H1 (cell line): Measurements from ENCODE around the gene MFRP. TPM values are rescaled to one million over a fixed set of nuclear protein-coding genes. Genes with fewer than 3 reads are reported as not detected.

ENCODE experiments used
- CTCF ChIA-PET: fragments of 300-600 bp; sonication (Branson Sonifier 250); formaldehyde crosslinking; loops from one replicate; lab custom pipeline; 2021; ENCODE audit not compliant: partially characterized antibody; lab: Charles Lee
- POLR2A ChIA-PET: fragments of 300-600 bp; sonication (Branson Sonifier 250); formaldehyde crosslinking; loops from one replicate; lab custom pipeline; 2021; ENCODE audit warnings: inconsistent platforms; ENCODE audit not compliant: partially characterized antibody; lab: Charles Lee
- DNase-seq, 2 experiments: peaks; one replicate each; pipeline versions ENCODE4 v3.0.0 to v3.0.0-alpha.2; 2010 to 2022; ENCODE audit warnings: low spot score in 2 of 2, low read depth in 1 of 2, mixed read lengths in 1 of 2
- FAIRE-seq: peaks from 2 replicates; lab custom pipeline; 2011; peaks lifted over from hg19 to GRCh38; lab: Jason Lieb, UNC
- H2AFZ ChIP-seq: 2 replicates; pipeline ENCODE4 v1.8.1; 2012; ENCODE audit warnings: low read length, inconsistent platforms
- H2AK5ac ChIP-seq: 2 replicates; pipeline ENCODE4 v1.6.1; 2013; ENCODE audit warnings: low read depth, low read length
- H2BK120ac ChIP-seq: replicated peaks from 2 replicates; pipeline ENCODE3; 2013; ENCODE audit warnings: low read depth, low read length, inconsistent platforms
- H2BK12ac ChIP-seq: 2 replicates; pipeline ENCODE4 v1.6.1; 2013; ENCODE audit warnings: low read depth, low read length
- H2BK15ac ChIP-seq: 2 replicates; pipeline ENCODE4 v1.6.1; 2013; ENCODE audit warnings: low read length
- H2BK20ac ChIP-seq: 2 replicates; pipeline ENCODE4 v1.6.1; 2013; ENCODE audit warnings: low read length
- H2BK5ac ChIP-seq: 2 replicates; pipeline ENCODE4 v1.6.1; 2013; ENCODE audit warnings: low read depth, low read length
- H3K14ac ChIP-seq: 2 replicates; pipeline ENCODE4 v1.6.1; 2013; ENCODE audit warnings: inconsistent platforms; ENCODE audit not compliant: insufficient read length
- H3K18ac ChIP-seq: 2 replicates; pipeline ENCODE4 v1.6.1; 2013; ENCODE audit warnings: low read length; ENCODE audit errors: extremely low read depth
- H3K23ac ChIP-seq: 2 replicates; pipeline ENCODE4 v1.6.1; 2013; ENCODE audit warnings: inconsistent platforms; ENCODE audit not compliant: insufficient read length
- H3K23me2 ChIP-seq: 2 replicates; pipeline ENCODE4 v1.6.1; 2013; ENCODE audit warnings: low read depth, low read length
- H3K27ac ChIP-seq: 2 replicates; pipeline ENCODE4 v1.6.1; 2011; ENCODE audit warnings: low read depth, low read length, inconsistent platforms
- H3K27me3 ChIP-seq, 4 experiments: replicated peaks in 1 of 4; 1 replicate in 1 of 4; 2 replicates in 3 of 4; pipeline versions ENCODE4 v1.6.1 to v1.8.1; 2011 to 2013; ENCODE audit warnings: low read length in 3 of 4, mild to moderate bottlenecking in 3 of 4, inconsistent platforms in 2 of 4, mixed read lengths in 2 of 4, moderate library complexity in 1 of 4; ENCODE audit not compliant: control insufficient read depth in 3 of 4, insufficient read depth in 3 of 4; ENCODE audit errors: extremely low read depth in 1 of 4
- H3K36me3 ChIP-seq, 4 experiments: 2 replicates each; pipeline versions ENCODE4 v1.6.1 to v1.8.1; 2011 to 2013; ENCODE audit warnings: mild to moderate bottlenecking in 4 of 4, low read length in 3 of 4, moderate library complexity in 2 of 4, control low read depth in 1 of 4, inconsistent platforms in 1 of 4; ENCODE audit not compliant: insufficient read depth in 4 of 4, control insufficient read depth in 2 of 4
- H3K4ac ChIP-seq: replicated peaks from 2 replicates; pipeline ENCODE3; 2013; ENCODE audit warnings: low read length, low read depth, mixed read lengths, inconsistent platforms; ENCODE audit not compliant: insufficient read length
- H3K4me1 ChIP-seq, 4 experiments: replicated peaks in 1 of 4; 1 replicate in 1 of 4; 2 replicates in 3 of 4; pipeline versions ENCODE4 v1.6.1 to v1.8.1; 2011 to 2013; ENCODE audit warnings: low read length in 3 of 4, inconsistent platforms in 2 of 4, mixed read lengths in 1 of 4; ENCODE audit not compliant: insufficient read depth in 4 of 4, control insufficient read depth in 3 of 4
- H3K4me2 ChIP-seq, 2 experiments: 2 replicates each; pipeline versions ENCODE4 v1.6.1 to v1.8.1; 2011 to 2013; ENCODE audit warnings: low read depth in 2 of 2, low read length in 2 of 2, control low read depth in 1 of 2, inconsistent platforms in 1 of 2, mild to moderate bottlenecking in 1 of 2; ENCODE audit not compliant: insufficient read depth in 1 of 2
- H3K4me3 ChIP-seq, 4 experiments: fragments of 200-600, 300-600 bp in 1 of 4; sonication (generic), shearing (Covaris generic), sonication (Bioruptor Twin) in 1 of 4; 2 replicates each; pipeline versions ENCODE4 v1.5.1 to v1.8.1; 2011 to 2016; ENCODE audit warnings: low read length in 4 of 4, low read depth in 3 of 4, control low read depth in 2 of 4, inconsistent platforms in 2 of 4, mild to moderate bottlenecking in 2 of 4, mixed read lengths in 1 of 4, moderate library complexity in 1 of 4; ENCODE audit not compliant: insufficient read depth in 2 of 4; ENCODE audit errors: extremely low read depth in 1 of 4
- H3K56ac ChIP-seq: replicated peaks from 2 replicates; pipeline ENCODE3; 2013; ENCODE audit warnings: low read depth, mild to moderate bottlenecking, mixed read lengths, low read length, inconsistent platforms; ENCODE audit not compliant: insufficient read length
- H3K79me1 ChIP-seq: 2 replicates; pipeline ENCODE4 v1.6.1; 2013; ENCODE audit warnings: low read depth, low read length, control low read depth
- H3K79me2 ChIP-seq, 2 experiments: 2 replicates each; pipeline versions ENCODE4 v1.6.1 to v1.8.1; 2012 to 2013; ENCODE audit warnings: low read length in 2 of 2, mild to moderate bottlenecking in 2 of 2, inconsistent platforms in 1 of 2; ENCODE audit not compliant: insufficient read depth in 2 of 2, control insufficient read depth in 1 of 2
- H3K9ac ChIP-seq, 4 experiments: replicated peaks in 1 of 4; 1 replicate in 1 of 4; 2 replicates in 3 of 4; pipeline versions ENCODE4 v1.6.1 to v1.8.1; 2011 to 2013; ENCODE audit warnings: low read depth in 3 of 4, low read length in 3 of 4, control low read depth in 2 of 4, mild to moderate bottlenecking in 2 of 4, moderate library complexity in 2 of 4, inconsistent platforms in 1 of 4; ENCODE audit errors: extremely low read depth in 1 of 4
- H3K9me3 ChIP-seq, 2 experiments: 2 replicates each; pipeline versions ENCODE4 v1.6.1 to v1.8.1; 2012 to 2013; ENCODE audit warnings: mild to moderate bottlenecking in 2 of 2, moderate library complexity in 2 of 2, control low read depth in 1 of 2, inconsistent platforms in 1 of 2, low read depth in 1 of 2, low read length in 1 of 2, mixed read lengths in 1 of 2; ENCODE audit not compliant: insufficient read depth in 2 of 2
- H4K20me1 ChIP-seq, 2 experiments: replicated peaks in 1 of 2; 2 replicates each; pipeline versions ENCODE3 to v1.8.1; 2011 to 2013; ENCODE audit warnings: inconsistent platforms in 2 of 2, low read length in 2 of 2, mild to moderate bottlenecking in 1 of 2; ENCODE audit not compliant: insufficient read depth in 2 of 2, control insufficient read depth in 1 of 2
- H4K5ac ChIP-seq: 2 replicates; pipeline ENCODE4 v1.6.1; 2013; ENCODE audit warnings: low read length, low read depth, mixed read lengths, inconsistent platforms; ENCODE audit not compliant: insufficient read length
- H4K8ac ChIP-seq: 2 replicates; pipeline ENCODE4 v1.8.0; 2013; ENCODE audit warnings: mild to moderate bottlenecking, moderate library complexity, low read length, inconsistent platforms; ENCODE audit not compliant: insufficient read depth; ENCODE audit errors: extremely low read depth
- H4K91ac ChIP-seq: replicated peaks from 2 replicates; pipeline ENCODE3; 2013; ENCODE audit warnings: low read length, mixed read lengths, inconsistent platforms; ENCODE audit not compliant: insufficient read length
- BRCA1 ChIP-seq: IDR thresholded peaks from 2 replicates; pipeline ENCODE4 v1.6.1; 2012; ENCODE audit warnings: low read depth, low read length, improper control_type of control experiment
- CHD2 ChIP-seq: IDR thresholded peaks from 2 replicates; pipeline ENCODE4 v1.6.1; 2012; ENCODE audit warnings: low read length, improper control_type of control experiment
- EZH2 ChIP-seq: fragments of 200-600 bp; sonication (generic); IDR thresholded peaks from 2 replicates; pipeline ENCODE4 v1.7.1; 2012; ENCODE audit warnings: low read depth, mild to moderate bottlenecking, moderate library complexity, low read length, inconsistent platforms; ENCODE audit not compliant: severe bottlenecking
- HDAC2 ChIP-seq, 2 experiments: fragments of 300-600 bp in 1 of 2; sonication (generic) in 1 of 2; IDR thresholded peaks; 2 replicates each; pipeline ENCODE4 v1.6.1; 2011 to 2012; ENCODE audit warnings: low read depth in 2 of 2, low read length in 2 of 2, mild to moderate bottlenecking in 2 of 2, moderate library complexity in 2 of 2, borderline replicate concordance in 1 of 2, inconsistent platforms in 1 of 2
- POLR2A ChIP-seq, 2 experiments: IDR thresholded peaks; 1 replicate in 1 of 2; 2 replicates in 1 of 2; pipeline ENCODE4 v1.6.1; 2011; ENCODE audit warnings: low read depth in 2 of 2, low read length in 2 of 2, mild to moderate bottlenecking in 2 of 2; ENCODE audit errors: control extremely low read depth in 1 of 2
- POU5F1 ChIP-seq: IDR thresholded peaks from 2 replicates; pipeline ENCODE4 v1.6.1; 2011; ENCODE audit warnings: low read depth, mild to moderate bottlenecking, low read length, moderate library complexity
- RAD21 ChIP-seq, 2 experiments: IDR thresholded peaks in 1 of 2; conservative IDR thresholded peaks in 1 of 2; 2 replicates each; pipeline ENCODE4 v1.6.1; 2011; ENCODE audit warnings: low read depth in 2 of 2, low read length in 2 of 2, improper control_type of control experiment in 1 of 2, inconsistent platforms in 1 of 2, mild to moderate bottlenecking in 1 of 2, moderate library complexity in 1 of 2
- RFX5 ChIP-seq: IDR thresholded peaks from 2 replicates; pipeline ENCODE4 v1.6.1; 2011; ENCODE audit warnings: low read depth, low read length, improper control_type of control experiment, borderline replicate concordance
- SIN3A ChIP-seq, 2 experiments: IDR thresholded peaks in 1 of 2; conservative IDR thresholded peaks in 1 of 2; 2 replicates each; pipeline ENCODE4 v1.6.1; 2011 to 2012; ENCODE audit warnings: low read length in 2 of 2, improper control_type of control experiment in 1 of 2, low read depth in 1 of 2, mild to moderate bottlenecking in 1 of 2
- TCF12 ChIP-seq: IDR thresholded peaks from 2 replicates; pipeline ENCODE4 v1.6.1; 2011; ENCODE audit warnings: low read depth, mild to moderate bottlenecking, low read length
- USF2 ChIP-seq: IDR thresholded peaks from 2 replicates; pipeline ENCODE4 v1.6.1; 2011; ENCODE audit warnings: low read length, improper control_type of control experiment
- WGBS, 2 experiments: shearing (Covaris generic) in 1 of 2; methylation state at CpG; one replicate each; pipeline versions ENCODE4 v1.1.6 to v1.1.7; 2013 to 2015; ENCODE audit warnings: low lambda C conversion rate in 2 of 2, mixed read lengths in 2 of 2, inconsistent platforms in 1 of 2, low coverage in 1 of 2, missing lambda C conversion rate in 1 of 2; ENCODE audit not compliant: insufficient replicate concordance in 2 of 2, insufficient coverage in 1 of 2, insufficient read length in 1 of 2; ENCODE audit errors: extremely low coverage in 1 of 2, missing lambda C conversion rate in 1 of 2; 5-methylcytosine and 5-hydroxymethylcytosine counted together
- polyA plus RNA-seq, 7 experiments: library from polyadenylated mRNA; depleted of rRNA in 3 of 7; stranded (reverse) in 5 of 7; unstranded in 2 of 7; fragments of >200 nt in 5 of 7; fragments of 200-250 nt in 2 of 7; gene quantifications; 1 replicate in 5 of 7; 2 replicates in 1 of 7; 4 replicates in 1 of 7; pipeline versions ENCODE4 v1.2.1 to v1.2.3, GENCODE V29; 2011 to 2013; ENCODE audit warnings: missing spikeins in 2 of 7, mixed read lengths in 2 of 7
- total RNA-seq: library from RNA; stranded (reverse); fragmentation: NEBNext Ultra II Directional; extraction: Animal tissue kit (Norgen Biotek cat#: 25700); gene quantifications from 2 replicates; pipeline ENCODE4 v1.2.1, GENCODE V29; 2021

The MFRP gene
- total and polyA plus RNA-seq, 2 of the 8 experiments (the other 6 are each of a cell fraction or from before 2014, with no cell fraction given): 0.02 TPM; not detected in 1

DNA sequence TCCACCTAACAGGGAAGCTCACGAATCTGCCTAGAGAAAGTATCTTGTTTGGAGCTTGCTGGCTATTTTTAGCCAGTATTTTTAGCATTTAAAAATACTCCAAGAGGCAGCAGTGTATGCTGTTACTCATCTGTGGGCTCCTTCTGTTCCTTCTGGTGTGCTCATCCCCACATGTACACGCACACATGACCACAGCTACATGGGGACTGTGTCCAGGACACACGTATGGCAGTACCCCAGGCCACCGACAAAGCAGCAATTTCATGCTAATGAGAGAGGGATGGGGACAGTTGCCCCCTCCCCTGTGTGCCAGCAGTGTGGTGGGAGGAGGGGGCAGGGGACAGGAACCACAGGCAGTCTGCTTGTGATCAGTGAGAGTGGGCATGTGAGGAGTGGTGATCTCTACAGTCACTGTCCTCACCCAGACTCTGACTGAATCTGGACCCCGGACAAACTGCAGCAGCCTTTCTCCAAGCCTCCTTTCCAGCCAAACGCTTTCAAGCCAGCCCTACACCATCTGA lies 18.6 kb upstream of the MFRP start:
- H3K23ac ChIP-seq: no peak overlapping the region
- H3K4me1 ChIP-seq: peaks cover 12 to 25% (median 23%) of the 10 kb centered on the region in 4 experiments
- no peak overlapping the region for H3K27ac ChIP-seq
- peaks cover 4% of the 10 kb centered on the region; the same call in 1 of the 2 replicates for H3K23me2 ChIP-seq
- FAIRE-seq: no peak
- H2BK12ac ChIP-seq: peak overlapping the region; percentile 6
- H2BK20ac ChIP-seq: no peak overlapping the region
- H3K4me3 ChIP-seq: no peak overlapping the region
- no peak overlapping the region for H3K56ac ChIP-seq
- peak overlapping the region; percentile 48; the same call in 1 of the 2 replicates for H2AK5ac ChIP-seq
- no peak for DNase-seq
- WGBS, 2 experiments: 77% methylated on average over 5 of the region's 6 CpGs; no CpG with 5 or more reads in 1 of the 2 experiments
- H3K4me2 ChIP-seq: no peak overlapping the region; a peak in 1 of 4 replicates
- H3K79me1 ChIP-seq: no peaks in the 10 kb centered on the region; the same call in 1 of the 2 replicates
- ChIA-PET CTCF (interaction anchor here (0.6 to 10.9 kb wide), 7 partner anchors 9 to 715 kb away, joined by 3 to 474 read pairs (median 4); partner anchors contain the start of gene USP2), POLR2A (interaction anchor here (0.9 to 1.7 kb wide), 4 partner anchors 9 to 52 kb away, joined by 3 to 7 read pairs (median 4); no protein-coding TSS in a partner anchor)
- no peak overlapping the region for H3K9ac ChIP-seq
- H2BK5ac ChIP-seq: no peak overlapping the region
- H3K4ac ChIP-seq: no peak overlapping the region
- H3K9me3 ChIP-seq: no peaks in the 10 kb centered on the region; a peak in 1 of 4 replicates
- no peak overlapping the region for H4K8ac ChIP-seq
- no peak overlapping the region for H2AFZ ChIP-seq
- no peak overlapping the region for H3K18ac ChIP-seq
- H3K27me3 ChIP-seq: peaks cover 18 to 37% (median 34%) of the 10 kb centered on the region in 4 experiments
- H3K79me2 ChIP-seq: no peaks in the 10 kb centered on the region
- H4K91ac ChIP-seq: no peak overlapping the region
- H2BK15ac ChIP-seq: no peak overlapping the region
- no peak overlapping the region for H4K5ac ChIP-seq
- no peaks in the 10 kb centered on the region for H3K36me3 ChIP-seq
- no peak overlapping the region for H3K14ac ChIP-seq
- peaks cover 4 to 22% of the 10 kb centered on the region in 2 experiments for H4K20me1 ChIP-seq
- no peak overlapping the region for H2BK120ac ChIP-seq
- TF ChIP-seq POU5F1 (no peak), CHD2 (no peak), RFX5 (no peak), HDAC2 (IDR thresholded peaks at IDR 0.05; ENCODE audit: borderline replicate concordance in 1 of 2, low read depth in 2 of 2, low read length in 2 of 2) (no peak), BRCA1 (no peak), TCF12 (no peak), RAD21 (IDR thresholded peaks at IDR 0.05 in 1 of 2, conservative IDR thresholded peaks at IDR 0.05 in 1 of 2; ENCODE audit: low read depth in 2 of 2, low read length in 2 of 2) (no peak), USF2 (no peak), POLR2A (IDR thresholded peaks at IDR 0.05; ENCODE audit: control extremely low read depth in 1 of 2, low read depth in 2 of 2, low read length in 2 of 2) (no peak), EZH2 (no peak), SIN3A (conservative IDR thresholded peaks at IDR 0.05 in 1 of 2, IDR thresholded peaks at IDR 0.05 in 1 of 2; ENCODE audit: low read depth in 1 of 2, low read length in 2 of 2) (no peak)
